HepG2 (cell line): ENCODE results near the gene CNNM2. TPM values are rescaled to one million over a fixed set of nuclear protein-coding genes. Genes with fewer than 3 reads are reported as not detected.

Source experiments
- CCDC6 ChIP-seq: sonication (generic); formaldehyde crosslinking; IDR thresholded peaks from 2 replicates; pipeline ENCODE4 v1.8.1; 2022; ENCODE audit warnings: mild to moderate bottlenecking, missing genetic modification reagents, moderate library complexity
- DR1 ChIP-seq: sonication (generic); formaldehyde crosslinking; IDR thresholded peaks from 2 replicates; pipeline ENCODE4 v1.8.0; 2021; ENCODE audit warnings: mild to moderate bottlenecking, missing genetic modification reagents, inconsistent platforms
- EP300 ChIP-seq, 3 experiments: sonication (generic) in 1 of 3; formaldehyde crosslinking in 1 of 3; IDR thresholded peaks; 2 replicates each; pipeline versions ENCODE4 v1.5.1 to v1.6.1; 2011 to 2020; ENCODE audit warnings: low read depth in 2 of 3, low read length in 2 of 3, borderline replicate concordance in 1 of 3, improper control_type of control experiment in 1 of 3, mild to moderate bottlenecking in 1 of 3, missing genetic modification reagents in 1 of 3, moderate library complexity in 1 of 3
- EZH2 ChIP-seq: conservative IDR thresholded peaks from 2 replicates; pipeline ENCODE4 v1.6.1; 2012; ENCODE audit warnings: mild to moderate bottlenecking, low read depth, low read length, moderate library complexity
- MBNL3 ChIP-seq: fragments of 250-450 bp; sonication (Bioruptor Pico); conservative IDR thresholded peaks from 2 replicates; pipeline ENCODE4 v1.8.0; 2022; ENCODE audit warnings: mild to moderate bottlenecking, inconsistent platforms
- MXD1 ChIP-seq: sonication (generic); formaldehyde crosslinking; IDR thresholded peaks from 2 replicates; pipeline ENCODE4 v1.4.0; 2020; ENCODE audit warnings: mild to moderate bottlenecking, missing genetic modification reagents
- SIN3A ChIP-seq: IDR thresholded peaks from 2 replicates; pipeline ENCODE4 v1.6.1; 2011; ENCODE audit warnings: low read depth, mild to moderate bottlenecking, control low read depth, low read length, borderline replicate concordance
- SMAD3 ChIP-seq: sonication (generic); formaldehyde crosslinking; IDR thresholded peaks from 2 replicates; pipeline ENCODE4 v1.4.0; 2020; ENCODE audit warnings: missing genetic modification reagents
- ZBTB10 ChIP-seq: sonication (generic); formaldehyde crosslinking; IDR thresholded peaks from 2 replicates; pipeline ENCODE4 v1.4.0; 2020; ENCODE audit warnings: missing genetic modification reagents, borderline replicate concordance
- ZBTB26 ChIP-seq: IDR thresholded peaks from 2 replicates; pipeline ENCODE4 v1.6.1; 2016; ENCODE audit warnings: missing compliant biosample characterization, missing genetic modification reagents, borderline replicate concordance
- ZBTB7B ChIP-seq: sonication (generic); formaldehyde crosslinking; IDR thresholded peaks from 2 replicates; pipeline ENCODE4 v1.4.0; 2020; ENCODE audit warnings: missing genetic modification reagents
- ZFP82 ChIP-seq: sonication (generic); formaldehyde crosslinking; IDR thresholded peaks from 2 replicates; pipeline ENCODE4 v1.5.1; 2020; ENCODE audit warnings: mild to moderate bottlenecking, missing genetic modification reagents, borderline replicate concordance
- ZFP90 ChIP-seq: sonication (generic); formaldehyde crosslinking; IDR thresholded peaks from 2 replicates; pipeline ENCODE4 v1.8.0; 2022; ENCODE audit warnings: missing genetic modification reagents, mild to moderate bottlenecking, inconsistent platforms, borderline replicate concordance
- ZHX1 ChIP-seq: sonication (generic); formaldehyde crosslinking; IDR thresholded peaks from 2 replicates; pipeline ENCODE4 v1.8.1; 2022; ENCODE audit warnings: low read depth, mild to moderate bottlenecking, missing genetic modification reagents
- ZMAT3 ChIP-seq: sonication (generic); formaldehyde crosslinking; conservative IDR thresholded peaks from 2 replicates; pipeline ENCODE4 v1.7.0; 2021; ENCODE audit warnings: missing genetic modification reagents
- ZMYM4 ChIP-seq: sonication (generic); formaldehyde crosslinking; IDR thresholded peaks from 2 replicates; pipeline ENCODE4 v1.8.1; 2023; ENCODE audit warnings: mild to moderate bottlenecking, missing genetic modification reagents
- ZNF124 ChIP-seq: sonication (generic); formaldehyde crosslinking; IDR thresholded peaks from 2 replicates; pipeline ENCODE4 v1.4.0; 2020; ENCODE audit warnings: missing genetic modification reagents
- ZNF232 ChIP-seq: sonication (generic); formaldehyde crosslinking; IDR thresholded peaks from 2 replicates; pipeline ENCODE4 v1.4.0; 2020; ENCODE audit warnings: missing genetic modification reagents, borderline replicate concordance
- ZNF253 ChIP-seq: sonication (generic); formaldehyde crosslinking; IDR thresholded peaks from 2 replicates; pipeline ENCODE4 v1.8.0; 2022; ENCODE audit warnings: mild to moderate bottlenecking, missing genetic modification reagents, borderline replicate concordance
- ZNF446 ChIP-seq: sonication (generic); formaldehyde crosslinking; IDR thresholded peaks from 2 replicates; pipeline ENCODE4 v1.5.0; 2020; ENCODE audit warnings: mild to moderate bottlenecking, missing genetic modification reagents
- ZNF607 ChIP-seq: sonication (generic); formaldehyde crosslinking; IDR thresholded peaks from 2 replicates; pipeline ENCODE4 v1.5.1; 2020; ENCODE audit warnings: missing genetic modification reagents, mild to moderate bottlenecking, borderline replicate concordance
- ZNF768 ChIP-seq: sonication (generic); formaldehyde crosslinking; IDR thresholded peaks from 2 replicates; pipeline ENCODE4 v1.4.0; 2020; ENCODE audit warnings: missing genetic modification reagents
- polyA plus RNA-seq, 8 experiments: library from polyadenylated mRNA; depleted of rRNA in 3 of 8; stranded (reverse) in 7 of 8; unstranded in 1 of 8; fragments of >200 nt; fragmentation: Illumina TruSeq in 4 of 8; extraction: Trizol in 4 of 8; gene quantifications; 2 replicates each; pipeline versions ENCODE4 v1.2.1 to v1.2.3, GENCODE V29; 2011 to 2016; ENCODE audit warnings: low read depth in 4 of 8, missing spikeins in 1 of 8, mixed read lengths in 1 of 8; ENCODE audit not compliant: insufficient read depth in 1 of 8
- total RNA-seq, 5 experiments: library from RNA; depleted of rRNA; stranded (reverse); fragments of >200 nt; fragmentation: Illumina TruSeq; extraction: Trizol; gene quantifications; 2 replicates each; pipeline ENCODE4 v1.2.3, GENCODE V29; 2016; ENCODE audit warnings: low read depth in 1 of 5

The CNNM2 gene
- total and polyA plus RNA-seq, 2 of the 13 experiments (the other 11 are each of a cell fraction or from before 2014, with no cell fraction given): 7.1 to 9.0 TPM

DNA sequence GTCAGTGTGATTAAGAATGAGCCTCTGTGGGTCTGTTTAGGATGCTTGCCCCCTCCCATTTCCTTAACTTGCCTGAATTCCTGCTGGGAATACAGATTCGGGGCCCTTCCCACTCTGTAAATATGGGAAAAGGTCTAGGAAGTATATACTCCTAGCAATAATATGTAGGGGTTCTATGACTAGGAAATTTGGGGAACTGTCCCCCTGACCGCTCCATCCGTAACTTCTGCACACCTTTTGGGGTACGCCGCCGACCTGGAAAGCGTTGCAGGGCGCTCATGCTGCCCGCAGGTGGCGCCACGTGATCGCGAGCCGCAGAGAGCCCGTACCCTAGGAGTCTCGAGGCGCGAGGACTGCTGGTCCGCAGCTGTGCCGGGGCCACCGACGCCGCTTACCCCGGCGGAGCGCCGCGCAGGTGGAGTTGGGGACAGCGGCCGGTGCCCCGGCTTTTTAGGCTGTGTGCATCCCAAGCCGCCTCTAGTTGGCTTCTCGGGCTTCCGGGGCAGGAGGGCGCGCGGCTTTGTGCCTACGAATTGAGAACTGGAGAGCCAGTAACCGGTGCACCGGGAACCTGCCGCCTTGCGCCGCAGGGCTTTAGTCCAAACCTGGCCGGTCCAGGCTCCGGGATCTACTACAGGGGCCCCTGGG lies 656 bp upstream of the CNNM2 start (continued):
- no peak for TF ChIP-seq ZNF446
- TF ChIP-seq ZNF768 (CRISPR knock-in tag): peak; percentile 70; the same call in 1 of the 2 replicates
- TF ChIP-seq ZNF124 (CRISPR knock-in tag): no peak
- TF ChIP-seq ZFP82: no peak
- no peak for TF ChIP-seq MBNL3 (CRISPR knock-in tag)
- TF ChIP-seq ZBTB26 (CRISPR knock-in tag): no peak; the same call in 1 of the 2 replicates
- TF ChIP-seq ZNF607 (CRISPR knock-in tag): peak; percentile 46
- peak; percentile 19; the same call in 1 of the 2 replicates for TF ChIP-seq ZMAT3 (CRISPR knock-in tag)
- TF ChIP-seq ZNF253 (CRISPR knock-in tag): 0 out of 2 replicates have a peak, but pooled peaks have one; percentile 84
- TF ChIP-seq MXD1 (CRISPR knock-in tag): 0 out of 2 replicates have a peak, but pooled peaks have one; percentile 39
- no peak; the same call in 1 of the 2 replicates for TF ChIP-seq CCDC6 (CRISPR knock-in tag)
- no peak for TF ChIP-seq DR1
- 0 out of 2 replicates have a peak, but pooled peaks have one; percentile 23 for TF ChIP-seq SMAD3 (CRISPR knock-in tag)
- TF ChIP-seq SIN3A: peak; percentile 17; the same call in 1 of the 2 replicates
- peak; percentile 96 for TF ChIP-seq ZBTB10
- TF ChIP-seq EP300 (IDR thresholded peaks at IDR 0.05; ENCODE audit: low read depth in 2 of 2, low read length in 2 of 2): 0 out of 4 replicates have a peak, but pooled peaks of 1 of the 2 experiments have one; percentile 11
- no peak for TF ChIP-seq EP300 (CRISPR knock-in tag; IDR thresholded peaks at IDR 0.05; ENCODE audit: borderline replicate concordance)
- no peak for TF ChIP-seq EZH2
- TF ChIP-seq ZNF232 (CRISPR knock-in tag): no peak
- TF ChIP-seq ZBTB7B (CRISPR knock-in tag): no peak
- 0 out of 2 replicates have a peak, but pooled peaks have one; percentile 38 for TF ChIP-seq ZFP90
- TF ChIP-seq ZMYM4 (CRISPR knock-in tag): no peak
- TF ChIP-seq ZHX1: no peak
